Kidney (tissue), 14 donors: ENCODE data around the gene PRCC. TPM values are rescaled to one million over a fixed set of nuclear protein-coding genes. Genes with fewer than 3 reads are reported as not detected.
A peak's percentile ranks its signal among the peaks of the same experiment; 100 is the strongest.

Source experiments
- DNase-seq, 5 donors: peaks; one replicate each; pipeline ENCODE4 v3.0.0-alpha.2; 2013 to 2020
- FAIRE-seq: peaks from 2 replicates; lab custom pipeline; 2012; peaks lifted over from hg19 to GRCh38; lab: Jason Lieb, UNC
- H3K27ac ChIP-seq, 2 donors: one replicate each; pipeline ENCODE4 v1.7.0; 2013; ENCODE audit warnings: low read depth in 2 of 2, low read length in 2 of 2, inconsistent platforms in 1 of 2
- H3K27me3 ChIP-seq: one replicate; pipeline ENCODE4 v1.7.1; 2013; ENCODE audit warnings: low read length, inconsistent platforms; ENCODE audit not compliant: control insufficient read depth, insufficient read depth
- H3K36me3 ChIP-seq, 3 donors: one replicate each; pipeline versions ENCODE4 v1.7.0 to v1.7.1; 2013; ENCODE audit warnings: low read length in 3 of 3, control low read depth in 1 of 3, inconsistent platforms in 1 of 3; ENCODE audit not compliant: insufficient read depth in 3 of 3, control insufficient read depth in 2 of 3
- H3K4me1 ChIP-seq, 3 donors: one replicate each; pipeline versions ENCODE4 v1.7.0 to v1.7.1; 2013; ENCODE audit warnings: low read length in 3 of 3, inconsistent platforms in 1 of 3, low read depth in 1 of 3; ENCODE audit not compliant: control insufficient read depth in 2 of 3, insufficient read depth in 2 of 3
- H3K4me3 ChIP-seq, 3 donors: one replicate each; pipeline versions ENCODE4 v1.7.0 to v1.8.1; 2013; ENCODE audit warnings: low read length in 3 of 3, control low read depth in 1 of 3, inconsistent platforms in 1 of 3
- H3K9ac ChIP-seq, 3 donors: one replicate each; pipeline versions ENCODE4 v1.7.0 to v1.7.1; 2013; ENCODE audit warnings: low read length in 3 of 3, control low read depth in 1 of 3, inconsistent platforms in 1 of 3
- H3K9me3 ChIP-seq, 3 donors: one replicate each; pipeline versions ENCODE4 v1.7.0 to v1.7.1; 2013; ENCODE audit warnings: low read length in 3 of 3, control low read depth in 1 of 3, inconsistent platforms in 1 of 3; ENCODE audit not compliant: control insufficient read depth in 2 of 3, insufficient read depth in 1 of 3
- CTCF ChIP-seq: IDR thresholded peaks from 3 replicates; pipeline ENCODE4 v1.5.1; 2012; ENCODE audit warnings: mild to moderate bottlenecking, moderate library complexity, borderline replicate concordance; ENCODE audit not compliant: insufficient read depth; ENCODE audit errors: extremely low read depth
- intact Hi-C: fragments of 100-400 bp; cut with DNase I; formaldehyde crosslinking; loops from one replicate; pipeline ENCODE4 v1.11.1; 2022
- polyA plus RNA-seq: library from polyadenylated mRNA; stranded (reverse); fragments of 350-450 nt; fragmentation: Illumina TruSeq; extraction: RNeasy Lipid Tissue Mini Kit (QIAGEN cat#74804); gene quantifications from one replicate; pipeline ENCODE4 v1.2.3, GENCODE V29; 2014; ENCODE audit warnings: low read depth, low replicate concordance; ENCODE audit not compliant: insufficient read depth
- total RNA-seq: library from RNA; stranded (reverse); fragmentation: NEBNext Ultra II Directional; extraction: Animal tissue kit (Norgen Biotek cat#: 25700); gene quantifications from one replicate; pipeline ENCODE4 v1.2.1, GENCODE V29; 2021
- donor health status: control.
- donor health status: control.
- donor health status: control.
- donor health status: control.
- donor health status: control.
- donor health status: DM: yes; HTN: yes; CAD: no.
- donor health status: Normal renal cell carcinoma (clear cell type).

The PRCC gene
- total and polyA plus RNA-seq, 2 donors from 2014 or later: 50.5 to 52.8 TPM

GRCh38 chr1:156814571-156815260 is 47.4 kb downstream of the PRCC start:
- DNase-seq (peak in 2 of 5 donors; percentile 49 to 66), FAIRE-seq (no peak)
- Histone ChIP-seq H3K9me3 (no peaks in the 10 kb centered on the region), H3K9ac (no peak overlapping the region), H3K36me3 (no peaks in the 10 kb centered on the region), H3K27me3 (no peaks in the 10 kb centered on the region), H3K27ac (peak overlapping the region in 1 of 2 donors; percentile 70), H3K4me3 (no peak overlapping the region), H3K4me1 (peaks cover 0 to 11% (median 0%) of the 10 kb centered on the region in 3 donors)
- TF ChIP-seq CTCF: no peak
- intact Hi-C loops: no loop called here

- H3K27ac ChIP-seq: peak overlapping the region; percentile 65 to 70
- H3K27me3 ChIP-seq: no peaks in the 10 kb centered on the region
- intact Hi-C loops: no loop called here
- H3K4me3 ChIP-seq: no peak overlapping the region
- H3K9me3 ChIP-seq: no peaks in the 10 kb centered on the region
- no peak for FAIRE-seq
- no peak for TF ChIP-seq CTCF
- no peaks in the 10 kb centered on the region for H3K36me3 ChIP-seq
- H3K4me1 ChIP-seq: peaks cover 0 to 11% (median 0%) of the 10 kb centered on the region in 3 donors
- peak overlapping the region in 1 of 3 donors; percentile 34 for H3K9ac ChIP-seq
- DNase-seq: peak; percentile 47 to 96 (median 74)
Measured at GRCh38 chr1:156815307-156815826, 48.0 kb downstream of the PRCC start.

GRCh38 chr1:156815961-156816422 is 48.7 kb downstream of the PRCC start:
- peaks cover 0 to 11% (median 0%) of the 10 kb centered on the region in 3 donors for H3K4me1 ChIP-seq
- no peak for TF ChIP-seq CTCF
- peak overlapping the region in 1 of 3 donors; percentile 34 for H3K9ac ChIP-seq
- no peaks in the 10 kb centered on the region for H3K27me3 ChIP-seq
- FAIRE-seq (no peak), DNase-seq (peak in 3 of 5 donors; percentile 35 to 65 (median 43))
- intact Hi-C loops: no loop called here
- no peaks in the 10 kb centered on the region for H3K9me3 ChIP-seq
- no peaks in the 10 kb centered on the region for H3K36me3 ChIP-seq
- H3K4me3 ChIP-seq: peak overlapping the region in 1 of 3 donors; percentile 22
- peak overlapping the region; percentile 65 to 68 for H3K27ac ChIP-seq
